Hematopoietic multipotent progenitor cell treated with erythropoietin and hydrocortisone succinate and interleukin-3 and kit ligand, for 15 days (in vitro differentiated cells): ENCODE results near the gene ZBTB47.

Source experiments
- DNase-seq: peaks from one replicate; pipeline ENCODE4 v3.0.0-alpha.2; 2015; ENCODE audit warnings: low spot score

The ZBTB47 gene

DNA sequence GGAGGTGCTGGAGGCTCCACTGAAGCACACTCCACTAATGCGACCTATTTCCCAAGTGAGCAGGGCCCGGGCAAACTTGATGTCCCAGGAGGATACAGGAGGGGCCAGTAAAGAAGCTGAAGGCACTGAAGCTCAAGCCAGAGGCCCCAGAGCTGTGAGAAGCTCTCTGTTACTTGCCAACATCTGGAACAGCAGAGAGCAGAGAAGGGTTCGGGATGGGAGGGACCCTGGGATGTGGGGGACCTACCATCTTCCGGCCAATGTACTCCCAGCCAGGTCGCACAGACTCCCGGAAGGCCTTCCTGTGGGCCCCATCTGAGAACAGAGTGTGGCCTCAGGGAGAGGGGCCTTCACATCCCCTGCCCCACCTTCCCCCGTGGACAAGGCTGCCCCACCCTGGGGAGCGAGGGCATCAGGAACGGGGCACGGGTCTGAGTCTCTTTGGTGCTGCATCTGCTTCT lies 46.0 kb downstream of the ZBTB47 start:
- no peak for DNase-seq

DNA sequence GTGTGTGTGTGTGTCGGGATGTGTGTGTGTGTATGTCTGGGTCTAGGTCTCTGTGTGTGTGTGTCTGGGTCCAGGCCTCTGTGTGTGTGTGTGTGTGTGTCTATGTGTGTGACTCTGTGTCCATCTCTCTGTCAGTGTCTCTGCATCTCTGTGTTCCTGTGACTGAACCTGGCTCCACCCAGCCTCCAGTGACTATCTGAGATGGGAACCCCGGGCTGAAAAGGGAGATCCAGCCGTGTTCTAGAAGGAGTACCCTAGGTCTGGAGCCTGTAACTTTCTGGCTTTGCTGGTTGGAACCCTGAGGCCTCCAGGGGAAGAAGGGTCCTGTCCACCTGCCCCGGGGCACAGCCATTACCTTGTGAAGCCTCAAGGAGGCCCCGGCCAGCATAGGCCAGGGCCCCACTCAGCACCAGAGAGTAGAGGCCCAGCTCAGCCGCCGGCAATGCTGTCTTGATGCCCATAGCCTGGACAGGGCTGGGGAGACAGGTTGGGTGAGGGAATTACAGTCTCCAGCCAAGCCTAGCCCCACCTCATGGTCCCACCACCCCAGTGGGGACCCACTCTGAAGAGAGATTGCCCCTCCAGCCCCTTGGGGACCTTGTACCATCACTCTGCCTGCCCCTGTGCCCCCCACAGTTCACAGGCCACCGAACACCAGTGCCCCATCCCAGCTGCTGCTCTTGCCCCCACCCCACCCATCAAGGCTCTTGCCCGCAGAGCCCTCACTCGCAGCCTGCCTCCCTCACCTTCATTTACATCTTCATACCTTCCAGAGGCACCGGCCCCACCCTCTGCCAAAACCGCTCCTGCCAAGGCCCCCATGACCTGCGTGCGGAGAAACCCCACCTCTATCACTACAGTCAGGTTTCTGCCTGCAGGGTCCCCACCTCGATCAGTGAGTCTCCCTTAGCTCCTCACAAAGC lies 47.1 kb downstream of the ZBTB47 start:
- DNase-seq: no peak

DNA sequence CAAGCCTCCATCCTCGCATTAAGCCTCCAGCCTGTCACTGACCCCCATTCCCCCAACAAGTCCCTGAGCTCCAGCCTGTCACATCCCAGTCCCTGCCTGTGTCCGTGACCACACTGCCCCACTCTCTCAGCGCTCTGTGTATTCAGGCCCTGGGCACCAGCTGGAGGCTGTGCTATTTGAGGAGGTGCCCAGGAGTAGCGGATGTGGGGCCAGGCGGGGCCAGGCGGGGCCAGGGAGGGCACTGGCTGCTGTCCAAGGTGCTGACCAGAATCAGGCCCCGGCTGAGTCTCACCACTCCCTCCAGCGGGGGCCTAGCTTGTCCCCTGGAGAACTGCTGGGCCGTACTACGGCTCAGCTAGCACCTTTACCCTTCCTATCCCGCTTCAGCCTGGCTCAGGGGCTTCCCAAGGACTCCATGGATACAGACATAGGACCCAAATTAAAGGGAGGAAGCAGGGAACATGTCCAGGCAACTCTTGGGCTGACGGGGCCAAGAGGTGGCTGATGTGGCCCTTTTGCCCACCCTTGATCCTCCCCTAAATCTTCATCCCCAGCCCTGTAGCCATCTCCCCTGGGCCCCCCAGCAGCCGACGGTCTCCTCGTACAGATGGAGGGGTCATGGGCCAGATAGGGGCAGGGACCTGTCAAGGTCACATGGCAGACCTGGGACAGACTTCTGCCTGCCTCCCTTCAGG lies 48.0 kb downstream of the ZBTB47 start:
- DNase-seq: peak; percentile 32

DNA sequence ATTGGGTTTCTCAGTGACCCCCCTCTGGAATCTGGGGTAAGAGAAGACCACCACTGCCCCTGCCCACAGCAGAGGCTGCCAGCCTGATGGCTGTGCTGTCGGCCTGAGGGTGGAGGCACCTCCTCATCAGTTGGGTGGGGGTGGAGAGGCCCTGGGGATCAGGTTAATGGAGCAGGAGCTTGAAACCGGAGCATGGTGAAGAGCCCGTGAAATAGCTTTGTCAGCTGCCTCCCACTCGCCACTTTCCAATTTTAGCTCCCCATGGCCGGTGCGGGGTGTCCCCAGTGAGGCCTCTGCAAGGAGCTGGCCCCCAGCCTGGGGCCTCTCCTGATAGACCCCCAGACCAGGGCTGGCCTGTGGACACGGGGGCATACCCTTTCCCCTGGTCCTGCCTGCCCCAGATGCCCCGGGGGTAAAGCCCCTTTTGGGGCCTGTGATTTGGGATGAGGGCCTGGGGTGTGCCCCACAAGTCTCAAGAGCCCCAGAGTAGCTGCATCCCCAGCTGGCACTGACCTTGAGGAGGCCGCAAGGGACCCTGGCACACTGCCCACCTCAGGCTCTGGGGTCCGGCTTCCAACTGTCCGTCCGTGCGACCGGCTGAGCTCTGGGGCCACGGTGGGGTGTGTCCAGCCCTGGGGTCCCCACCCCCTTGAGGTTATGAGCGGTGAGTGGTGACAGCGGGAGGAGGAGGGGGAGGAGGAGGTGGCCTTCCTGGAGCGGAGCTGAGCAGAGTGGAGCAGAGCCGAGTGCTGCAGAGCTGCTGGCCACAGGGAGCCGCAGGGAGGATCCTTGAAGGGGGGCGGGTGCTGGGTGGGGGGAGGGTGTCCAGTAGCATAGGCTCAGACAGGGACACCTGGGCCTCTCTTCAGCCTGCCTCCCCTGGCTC lies 48.8 kb downstream of the ZBTB47 start, which contains the start of gene HHATL:
Gene HHATL (minus strand): TSS at position 733 of the 886 bp plus-strand sequence. CDS start 1,972 bp downstream, outside the sequence.
- no peak for DNase-seq

DNA sequence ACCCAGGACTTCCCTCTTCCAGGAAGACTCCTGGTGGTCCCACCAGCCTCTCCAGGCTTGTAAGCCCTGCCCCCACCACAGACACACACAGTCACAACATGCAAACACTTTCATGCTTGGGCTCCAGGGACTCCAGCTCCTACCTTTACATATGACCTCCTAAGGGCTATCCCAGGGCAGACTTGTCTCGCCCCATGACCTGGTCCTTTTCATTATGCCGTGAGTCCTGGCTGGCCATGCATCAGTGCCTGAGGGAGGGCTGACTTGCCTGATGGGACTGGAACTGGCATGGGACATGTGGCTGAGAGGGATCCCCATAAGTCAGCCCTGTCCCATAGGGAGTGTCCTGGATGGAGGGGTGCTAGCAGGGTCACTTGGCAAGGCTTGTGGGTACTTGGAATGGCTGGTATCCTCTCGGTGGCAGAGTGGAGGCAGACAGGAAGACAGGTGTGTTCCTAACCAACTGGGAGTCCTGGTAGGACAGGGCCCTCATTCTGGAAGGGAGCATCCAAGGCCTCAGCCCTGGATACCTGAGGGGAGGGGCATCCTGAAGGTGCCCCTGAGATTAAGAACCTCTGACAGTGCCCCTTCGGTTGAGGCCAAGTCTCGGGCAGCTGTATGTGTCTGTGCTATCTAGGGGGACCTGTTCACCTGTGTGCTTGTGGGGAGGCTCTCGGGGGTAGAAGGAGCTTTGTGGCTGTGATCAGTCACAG lies 49.6 kb downstream of the ZBTB47 start:
- no peak for DNase-seq

DNA sequence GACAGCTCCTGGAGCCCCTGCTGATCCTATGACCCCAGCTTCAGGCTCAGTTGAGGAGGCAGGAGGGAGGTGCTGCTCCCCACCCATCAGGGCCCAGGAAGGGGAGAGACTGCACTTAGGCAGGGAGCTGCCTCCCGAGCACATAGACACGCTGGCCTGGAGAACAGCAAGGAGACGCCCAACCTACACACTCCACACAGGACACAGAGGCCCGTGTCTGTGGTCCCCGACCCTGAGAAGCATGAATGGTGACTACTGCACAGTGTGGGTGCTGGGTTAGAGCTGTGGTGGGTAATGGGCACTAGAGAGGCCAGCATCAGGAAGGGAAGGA lies 50.2 kb downstream of the ZBTB47 start:
- DNase-seq: no peak

DNA sequence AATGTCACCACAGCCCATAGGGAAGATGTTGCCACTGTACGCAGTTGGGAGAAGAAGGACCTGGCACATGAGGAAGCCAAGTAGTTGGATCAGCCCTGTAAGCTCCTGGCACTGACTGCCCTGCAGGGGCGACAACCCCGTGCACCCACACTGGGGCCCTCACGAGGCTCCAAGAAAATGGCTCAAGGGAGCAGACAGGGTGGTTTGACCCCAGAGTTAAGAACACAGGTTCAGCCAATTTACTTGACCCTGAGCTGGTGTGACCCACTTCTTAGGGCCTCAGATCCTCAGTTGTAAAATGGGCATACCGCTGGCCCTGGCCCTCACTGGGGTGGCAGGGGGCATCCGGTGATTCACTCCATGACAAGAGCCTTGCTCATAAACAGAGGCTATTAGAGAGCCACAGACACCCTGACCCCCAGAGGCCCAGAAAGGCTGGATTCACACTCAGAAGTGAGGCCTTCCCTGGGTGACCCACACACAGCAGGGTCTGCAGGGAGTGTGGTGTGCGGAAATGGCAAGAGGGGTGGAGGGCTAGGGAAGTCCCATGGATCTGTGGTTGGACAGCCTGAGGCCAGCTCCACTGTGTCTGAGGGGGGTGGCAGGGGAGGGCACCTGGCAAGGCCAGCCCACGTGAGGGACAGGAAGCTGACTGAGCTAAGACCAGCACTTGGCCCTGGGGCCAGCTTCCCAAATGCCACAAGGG lies 50.8 kb downstream of the ZBTB47 start:
- no peak for DNase-seq

DNA sequence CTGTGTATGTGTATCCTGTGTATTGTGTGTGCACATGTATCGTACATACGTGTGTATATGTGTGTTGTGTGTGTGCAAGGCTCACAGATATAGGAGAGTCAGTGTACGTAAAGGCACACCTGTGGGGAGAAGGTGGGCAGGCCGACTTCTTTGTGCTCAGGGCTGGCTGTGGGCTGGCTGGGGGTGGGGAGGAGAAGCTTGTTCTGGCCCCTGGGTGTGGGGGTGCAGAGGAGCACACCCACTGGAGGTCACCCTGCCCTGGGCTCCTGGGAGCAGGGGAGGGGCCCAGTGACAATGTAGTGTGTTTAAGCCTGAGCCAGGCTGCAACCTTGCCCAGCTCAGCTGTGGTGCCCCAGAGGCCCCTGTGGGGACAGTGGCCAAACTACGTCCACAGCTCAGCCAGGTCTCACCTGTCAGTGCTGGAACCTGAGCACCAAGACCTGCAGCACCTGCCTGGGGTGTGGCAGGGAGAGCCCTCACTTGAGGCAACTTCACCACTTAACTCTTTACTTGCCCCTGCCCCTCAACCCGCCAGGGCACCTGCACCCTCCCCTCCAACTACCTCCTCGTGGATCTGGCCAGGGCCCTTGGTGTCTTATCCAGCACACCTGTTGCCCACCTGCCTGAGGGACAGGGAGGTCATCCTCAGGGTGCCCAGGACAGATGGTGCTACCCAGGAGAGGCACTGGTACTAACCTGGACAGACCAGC lies 51.7 kb downstream of the ZBTB47 start:
- DNase-seq: no peak

DNA sequence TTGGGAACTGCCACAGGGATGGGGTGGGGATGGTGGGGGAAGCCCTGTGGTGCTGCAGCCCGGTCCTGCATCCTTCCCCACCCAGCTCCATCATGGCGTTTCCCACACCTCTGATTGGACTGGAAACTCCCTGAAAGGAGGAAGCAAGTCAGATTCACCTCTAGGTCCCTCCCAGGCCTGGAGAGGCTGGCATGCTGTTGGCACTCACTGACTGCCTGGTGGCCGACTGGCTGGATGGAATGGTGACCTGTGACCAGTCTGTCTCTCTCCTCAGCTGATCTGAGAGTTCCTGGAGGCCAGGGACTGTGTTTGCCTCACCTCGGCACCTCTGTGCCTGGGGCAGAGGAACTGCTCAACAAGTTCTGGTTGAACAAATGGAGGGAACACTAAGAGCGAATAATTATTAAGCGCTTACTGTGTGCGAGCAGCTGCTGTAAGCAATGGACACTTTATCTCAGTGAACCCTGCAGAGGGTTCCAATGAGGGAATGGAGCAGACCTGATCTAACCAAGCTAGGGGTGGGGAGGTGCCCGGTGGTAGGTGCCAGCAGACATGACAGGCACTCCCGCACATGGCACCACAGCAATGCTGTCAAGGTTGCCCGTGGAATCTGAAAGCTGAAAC lies 52.6 kb downstream of the ZBTB47 start:
- no peak for DNase-seq

DNA sequence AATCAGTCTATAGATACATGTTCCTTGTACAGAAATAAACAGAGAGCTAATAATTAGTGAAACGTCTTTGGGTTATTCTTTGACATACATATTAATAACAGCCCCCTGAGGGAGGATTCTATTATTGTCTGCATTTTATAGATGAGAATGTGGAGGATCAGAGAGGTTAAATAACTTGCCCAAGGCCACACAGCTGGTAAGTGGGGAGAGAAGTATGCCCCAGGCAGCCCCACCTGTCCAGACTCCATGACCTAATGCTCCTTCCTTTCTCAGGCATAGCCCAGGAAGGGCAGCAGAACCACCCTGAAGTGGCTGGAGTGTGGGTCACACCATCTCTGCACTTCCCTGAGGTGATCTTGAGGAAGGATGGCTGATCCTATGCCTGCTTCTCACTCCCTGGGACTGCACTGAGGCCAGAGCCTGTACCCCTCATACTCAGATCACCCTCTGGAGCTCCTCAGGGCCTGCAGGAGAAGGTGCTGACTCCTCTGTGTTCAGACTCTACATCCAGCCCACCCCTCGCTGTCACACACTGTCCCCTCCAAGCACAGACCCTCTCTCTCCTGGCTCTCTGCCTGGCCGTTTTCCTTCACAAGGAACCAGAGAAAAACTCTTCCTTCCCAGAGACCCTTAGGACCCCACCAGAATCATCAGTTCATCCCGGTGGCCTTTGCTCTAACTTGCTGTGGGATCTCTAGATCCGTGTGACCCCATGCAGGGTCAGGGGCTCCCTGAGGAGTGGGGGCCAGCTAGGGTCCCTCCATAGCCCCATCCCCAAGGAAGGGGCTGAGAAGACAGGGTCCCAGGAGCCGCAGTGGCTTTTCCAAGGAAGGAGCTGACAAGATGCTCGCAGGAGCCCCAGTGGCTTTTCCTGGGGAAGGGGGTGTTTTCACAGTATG lies 53.5 kb downstream of the ZBTB47 start:
- no peak for DNase-seq

DNA sequence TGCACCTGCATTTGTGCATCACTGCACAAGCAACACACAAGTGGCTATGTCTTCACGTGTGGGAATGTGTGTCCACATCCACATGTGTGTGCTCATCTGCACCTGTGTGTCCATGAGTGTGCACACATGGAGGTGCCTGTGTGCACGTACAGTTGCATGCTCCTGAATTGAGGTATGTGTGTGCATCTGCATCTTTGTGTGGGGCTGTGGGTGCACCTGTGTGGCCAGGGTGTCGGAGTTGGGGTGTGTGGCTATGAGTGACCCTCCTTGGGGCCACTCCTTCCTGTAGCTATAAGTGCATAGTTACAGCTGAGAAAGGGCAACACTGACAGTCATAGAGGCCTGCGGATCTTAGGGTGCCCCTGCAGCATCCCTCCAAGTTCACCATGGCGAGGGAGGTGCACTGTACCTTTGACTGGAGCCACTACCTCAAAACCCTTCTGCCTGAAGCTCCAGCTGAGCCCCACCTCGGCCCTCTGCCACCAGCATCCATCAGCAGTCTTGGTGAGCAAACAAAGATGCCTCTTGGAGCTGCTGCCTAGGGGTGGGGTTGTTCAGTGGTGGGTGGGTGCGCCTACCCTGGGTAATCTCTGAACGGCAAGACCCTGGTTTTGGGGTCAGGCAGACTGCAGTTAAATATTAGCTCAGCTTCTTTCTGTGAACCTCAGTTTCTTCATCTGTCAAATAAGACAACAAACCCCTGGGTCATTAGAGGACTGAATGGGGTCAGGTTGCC lies 54.3 kb downstream of the ZBTB47 start:
- no peak for DNase-seq

DNA sequence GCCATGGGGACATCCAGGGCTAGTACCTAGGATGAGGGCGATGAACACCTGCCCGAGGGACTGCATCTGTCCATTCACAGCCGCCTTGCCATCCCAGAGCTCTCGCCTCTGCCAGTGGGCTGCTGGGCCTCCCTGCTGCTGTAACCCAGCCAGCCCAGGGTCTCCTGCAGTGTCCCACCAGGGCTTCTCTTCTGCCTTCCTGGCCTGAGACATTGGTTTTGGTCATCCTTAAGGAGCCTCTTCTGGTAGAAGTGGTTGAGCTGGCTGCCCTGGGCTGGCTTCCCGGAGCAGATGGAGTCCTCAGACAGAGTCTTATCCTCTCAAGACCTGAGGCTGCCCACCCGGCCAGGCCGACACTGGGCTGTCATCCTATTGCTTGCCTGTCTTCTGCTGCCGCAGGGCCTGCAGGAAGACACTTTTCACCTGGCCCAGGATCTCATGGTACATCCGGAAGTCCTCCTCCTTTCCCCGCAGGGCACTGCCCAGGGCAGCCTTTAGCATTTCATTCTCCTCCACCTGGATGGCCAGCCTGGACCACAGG lies 55.2 kb downstream of the ZBTB47 start:
- DNase-seq: no peak

DNA sequence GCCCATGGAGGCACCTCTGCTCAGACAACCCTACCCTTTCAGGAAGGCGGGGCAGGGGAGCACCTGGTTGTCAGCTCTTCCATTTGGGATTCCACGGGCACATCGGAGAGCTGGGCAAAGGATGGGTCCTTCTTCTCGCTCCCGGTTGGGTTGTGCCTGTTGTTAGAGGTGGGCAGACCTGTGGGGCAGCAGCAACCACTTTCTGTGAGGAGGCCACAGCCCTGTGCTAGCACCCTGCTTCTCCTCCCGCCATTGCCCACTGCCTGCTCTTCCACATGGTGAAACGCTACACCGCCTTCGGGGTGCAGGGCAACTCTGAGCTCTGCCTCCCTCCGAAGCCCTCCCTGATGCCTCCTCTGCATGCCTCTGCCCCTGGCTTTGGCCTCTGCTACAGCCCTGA lies 56.1 kb downstream of the ZBTB47 start:
- no peak for DNase-seq

DNA sequence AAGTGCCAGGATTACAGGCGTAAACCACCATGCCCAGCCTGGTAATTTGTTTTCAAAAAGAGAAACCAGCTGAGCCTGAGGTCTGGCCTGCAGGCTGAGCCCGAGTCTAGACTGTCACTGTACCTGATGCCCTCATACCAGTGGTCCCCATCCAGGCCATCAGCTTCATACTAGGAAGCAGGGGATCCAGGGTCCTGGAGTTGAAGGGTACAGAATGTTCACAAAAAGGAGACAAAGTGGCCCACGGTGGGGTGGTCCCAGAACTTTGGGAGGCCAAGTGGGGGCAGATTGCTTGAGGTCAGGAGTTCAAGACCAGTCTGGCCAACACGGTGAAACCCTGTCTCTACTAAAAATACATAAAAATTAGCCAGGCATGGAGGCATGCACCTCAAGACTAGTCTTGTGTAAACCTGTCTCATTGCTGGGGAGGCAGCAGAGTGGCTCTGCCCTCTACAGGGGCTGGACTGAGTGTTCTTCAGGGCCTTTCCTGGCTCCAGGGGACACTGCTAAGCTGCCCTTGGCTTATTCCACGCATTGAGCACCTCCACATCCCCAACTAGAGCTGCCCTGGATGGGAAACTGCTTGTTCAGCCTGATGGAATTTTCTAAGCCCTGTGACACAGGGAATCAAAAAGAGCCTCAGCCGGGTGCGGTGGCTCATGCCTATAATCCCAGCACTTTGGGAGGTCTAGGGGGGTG lies 57.0 kb downstream of the ZBTB47 start:
- DNase-seq: no peak

DNA sequence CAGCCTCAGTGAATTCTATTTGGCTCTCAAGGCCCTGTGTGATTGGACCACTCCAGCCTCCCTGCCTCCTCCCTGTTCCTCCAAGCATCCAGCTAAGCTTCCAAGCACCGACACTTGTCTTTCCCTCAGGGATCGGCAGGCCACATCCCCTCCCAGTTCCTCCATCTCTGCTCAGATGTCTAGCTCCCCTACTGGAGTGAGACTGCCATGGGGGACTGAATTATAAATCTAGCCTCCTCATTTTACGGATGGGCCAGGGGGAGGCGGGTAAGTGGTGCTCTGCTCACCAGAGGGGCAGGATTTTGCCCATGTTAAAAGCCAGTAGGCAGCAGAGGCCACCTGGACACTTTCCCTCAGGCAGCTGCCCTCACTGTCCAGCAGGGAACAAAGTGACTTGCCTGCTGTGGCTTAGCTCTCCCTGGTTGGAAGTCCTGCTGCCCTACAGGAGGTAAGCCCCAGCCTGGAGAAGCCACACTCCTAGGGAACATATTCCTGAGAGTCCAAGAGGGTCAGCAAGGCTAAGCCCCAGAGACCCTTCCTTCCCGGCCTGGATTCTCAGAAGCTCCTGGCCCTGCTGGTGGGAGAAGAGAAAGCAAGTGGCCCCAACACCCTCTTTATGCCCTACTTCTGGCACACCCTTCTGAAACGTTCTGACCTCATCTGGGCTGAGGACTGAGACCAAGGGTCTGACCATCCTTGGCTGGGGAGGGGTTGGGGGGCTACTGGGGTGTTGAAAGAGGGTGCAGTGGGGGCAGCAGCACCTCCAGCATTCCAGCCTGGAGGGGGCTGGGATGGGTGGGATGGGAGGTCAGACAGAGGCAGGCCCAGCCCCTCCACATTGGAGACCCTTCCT lies 58.2 kb downstream of the ZBTB47 start:
- no peak for DNase-seq

DNA sequence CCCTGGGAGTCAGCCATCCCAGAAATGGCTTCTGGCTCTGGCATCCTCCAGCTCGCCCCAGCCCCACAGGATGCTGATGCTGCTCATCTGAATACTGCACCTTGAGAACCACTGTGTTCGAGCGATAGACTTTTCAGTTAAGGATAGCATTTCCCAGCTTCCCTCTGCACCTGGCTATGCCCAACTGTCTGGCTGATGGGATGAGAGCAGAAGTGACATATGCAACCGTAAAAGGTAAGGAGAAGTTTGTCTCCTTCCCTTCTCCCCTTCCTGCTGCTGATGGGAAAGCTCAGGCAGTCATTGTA lies 58.8 kb downstream of the ZBTB47 start:
- DNase-seq: no peak
